ENCODE results near the gene TP53I13. TPM values are rescaled to one million over a fixed set of nuclear protein-coding genes. Genes with fewer than 3 reads are reported as not detected.
A peak's percentile ranks its signal among the peaks of the same experiment; 100 is the strongest.

Gene TP53I13
- total RNA-seq, 1 experiment from 2014 or later = 113 TPM

- peak; percentile 92 for DNase-seq (ENCODE audit: low read depth)
- in situ Hi-C loops (cut with HindIII; ENCODE audit: low pct_unique_long_range_greater_than_20kb, low sequenced_read_pairs) = no loop called here
These were observed 21.3 kb downstream of the TP53I13 start, which contains the start of gene GIT1 for GRCh38 chr17:29589524-29590410. TSS of gene GIT1 (minus strand) at chr17:29589648. CDS start at chr17:29589378, 270 bp downstream.

- DNase-seq (ENCODE audit: low read depth) = no peak
These were observed 22.1 kb downstream of the TP53I13 start for GRCh38 chr17:29590411-29591145.

GRCh38 chr17:29591146-29591736 lies 22.7 kb downstream of the TP53I13 start:
- no peak for DNase-seq (ENCODE audit: low read depth)
- in situ Hi-C loops (cut with HindIII; ENCODE audit: low pct_unique_long_range_greater_than_20kb, low sequenced_read_pairs) = no loop called here

More at GRCh38 chr17:29590411-29591145, 22.1 kb downstream of the TP53I13 start:
- in situ Hi-C loops (cut with HindIII; ENCODE audit: low pct_unique_long_range_greater_than_20kb, low sequenced_read_pairs) = no loop called here

- DNase-seq (ENCODE audit: low read depth) = peak; percentile 98
These were observed 23.5 kb downstream of the TP53I13 start for GRCh38 chr17:29591737-29592608.

GRCh38 chr17:29592850-29593551 lies 24.5 kb downstream of the TP53I13 start, which contains the start of gene ANKRD13B:
TSS of gene ANKRD13B (plus strand) at chr17:29593132. CDS start at chr17:29593622, 490 bp downstream.
- in situ Hi-C loops (cut with HindIII; ENCODE audit: low pct_unique_long_range_greater_than_20kb, low sequenced_read_pairs) = no loop called here
- peak; percentile 41 for DNase-seq (ENCODE audit: low read depth)

More at GRCh38 chr17:29591737-29592608, 23.5 kb downstream of the TP53I13 start:
- in situ Hi-C loops (cut with HindIII; ENCODE audit: low pct_unique_long_range_greater_than_20kb, low sequenced_read_pairs) = no loop called here

GRCh38 chr17:29593591-29594518 lies 25.4 kb downstream of the TP53I13 start:
- in situ Hi-C loops (cut with HindIII; ENCODE audit: low pct_unique_long_range_greater_than_20kb, low sequenced_read_pairs) = no loop called here
- peak; percentile 27 for DNase-seq (ENCODE audit: low read depth)

- in situ Hi-C loops (cut with HindIII; ENCODE audit: low pct_unique_long_range_greater_than_20kb, low sequenced_read_pairs) = no loop called here
- DNase-seq (ENCODE audit: low read depth) = no peak
These were observed 26.1 kb downstream of the TP53I13 start for GRCh38 chr17:29594519-29595090.

- no peak for DNase-seq (ENCODE audit: low read depth)
- in situ Hi-C loops (cut with HindIII; ENCODE audit: low pct_unique_long_range_greater_than_20kb, low sequenced_read_pairs) = no loop called here
These were observed 26.8 kb downstream of the TP53I13 start for GRCh38 chr17:29595107-29595942.

GRCh38 chr17:29595943-29596774 lies 27.7 kb downstream of the TP53I13 start:
- in situ Hi-C loops (cut with HindIII; ENCODE audit: low pct_unique_long_range_greater_than_20kb, low sequenced_read_pairs) = no loop called here
- DNase-seq (ENCODE audit: low read depth) = no peak

GRCh38 chr17:29596811-29597210 lies 28.3 kb downstream of the TP53I13 start:
- in situ Hi-C loops (cut with HindIII; ENCODE audit: low pct_unique_long_range_greater_than_20kb, low sequenced_read_pairs) = no loop called here
- no peak for DNase-seq (ENCODE audit: low read depth)

- in situ Hi-C loops (cut with HindIII; ENCODE audit: low pct_unique_long_range_greater_than_20kb, low sequenced_read_pairs) = no loop called here
These were observed 29.1 kb downstream of the TP53I13 start for GRCh38 chr17:29597361-29598172.

GRCh38 chr17:29603109-29603674 lies 34.7 kb downstream of the TP53I13 start:
- in situ Hi-C loops (cut with HindIII; ENCODE audit: low pct_unique_long_range_greater_than_20kb, low sequenced_read_pairs) = no loop called here
- DNase-seq (ENCODE audit: low read depth) = no peak

More at GRCh38 chr17:29597361-29598172, 29.1 kb downstream of the TP53I13 start:
- DNase-seq (ENCODE audit: low read depth) = no peak

GRCh38 chr17:29607557-29608195 lies 39.2 kb downstream of the TP53I13 start:
- DNase-seq (ENCODE audit: low read depth) = no peak
- in situ Hi-C loops (cut with HindIII; ENCODE audit: low pct_unique_long_range_greater_than_20kb, low sequenced_read_pairs) = no loop called here
